Activated CD4-positive, alpha-beta T cell treated with anti-CD3 and anti-CD28 coated beads, Interleukin-2, Interleukin-4, amounts not matched to agents 100 ng/mL and 50 ng/mL, durations not matched to agents 16 hours and 8 hours (primary cell): ENCODE results near the gene FBXW10B.
"Not testable (repeated sequence)": the region's sequence is repeated elsewhere in the genome, so short reads cannot be mapped to it uniquely, and the experiment has no call there.

ENCODE experiments used
- DNase-seq: peaks from one replicate; pipeline ENCODE4 v3.0.0-alpha.2; 2020; ENCODE audit warnings: low spot score

The FBXW10B gene, protein sequence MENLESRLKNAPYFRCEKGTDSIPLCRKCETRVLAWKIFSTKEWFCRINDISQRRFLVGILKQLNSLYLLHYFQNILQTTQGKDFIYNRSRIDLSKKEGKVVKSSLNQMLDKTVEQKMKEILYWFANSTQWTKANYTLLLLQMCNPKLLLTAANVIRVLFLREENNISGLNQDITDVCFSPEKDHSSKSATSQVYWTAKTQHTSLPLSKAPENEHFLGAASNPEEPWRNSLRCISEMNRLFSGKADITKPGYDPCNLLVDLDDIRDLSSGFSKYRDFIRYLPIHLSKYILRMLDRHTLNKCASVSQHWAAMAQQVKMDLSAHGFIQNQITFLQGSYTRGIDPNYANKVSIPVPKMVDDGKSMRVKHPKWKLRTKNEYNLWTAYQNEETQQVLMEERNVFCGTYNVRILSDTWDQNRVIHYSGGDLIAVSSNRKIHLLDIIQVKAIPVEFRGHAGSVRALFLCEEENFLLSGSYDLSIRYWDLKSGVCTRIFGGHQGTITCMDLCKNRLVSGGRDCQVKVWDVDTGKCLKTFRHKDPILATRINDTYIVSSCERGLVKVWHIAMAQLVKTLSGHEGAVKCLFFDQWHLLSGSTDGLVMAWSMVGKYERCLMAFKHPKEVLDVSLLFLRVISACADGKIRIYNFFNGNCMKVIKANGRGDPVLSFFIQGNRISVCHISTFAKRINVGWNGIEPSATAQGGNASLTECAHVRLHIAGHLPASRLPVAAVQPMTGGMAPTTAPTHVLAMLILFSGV

GRCh38 chr17:15619331-15620058 is at the start of gene FBXW10B:
FBXW10B (minus strand) TSS chr17:15619704; CDS start chr17:15619512, 192 bp downstream.
- DNase-seq, result not testable (repeated sequence)

DNA sequence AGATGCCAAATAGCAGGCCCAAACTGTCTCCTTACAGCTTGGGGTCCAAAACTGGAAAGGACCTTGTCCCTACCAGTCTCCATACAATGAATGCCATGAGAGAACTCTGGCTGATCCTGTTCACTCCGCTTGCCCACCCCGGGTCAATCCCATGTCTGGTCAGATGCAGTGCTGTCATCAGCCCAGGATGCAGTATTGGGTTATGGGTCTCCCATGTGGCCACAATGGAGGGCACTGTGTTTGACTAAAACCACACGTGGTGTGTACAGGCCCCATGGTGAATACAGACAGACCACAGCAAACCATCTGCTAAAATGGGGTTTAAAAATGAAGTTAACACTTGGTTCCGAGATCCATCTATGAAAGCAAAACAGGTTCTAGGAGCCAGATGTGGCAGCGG is 44.2 kb upstream of the FBXW10B start:
- DNase-seq, result no peak

DNA sequence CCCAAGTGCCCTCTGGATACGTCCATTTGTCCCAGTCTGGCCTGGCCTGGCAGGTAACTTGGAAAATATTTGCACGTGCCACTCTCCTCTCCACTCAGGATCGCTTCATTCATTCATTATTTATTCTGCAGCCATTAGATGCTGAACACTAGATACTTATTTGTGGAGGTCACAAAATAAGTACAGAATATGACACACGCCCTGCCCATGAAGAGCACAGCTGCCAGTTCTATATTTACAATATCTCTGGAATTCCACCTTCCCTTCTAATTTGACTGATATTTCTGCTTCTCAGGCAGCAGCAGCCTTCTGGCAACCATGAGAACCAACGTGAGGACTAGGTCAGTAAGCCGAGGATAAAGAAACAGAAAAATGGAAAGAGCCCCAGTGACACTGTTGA is 43.7 kb upstream of the FBXW10B start:
- DNase-seq, result no peak

- no peak for DNase-seq
Measured at GRCh38 chr17:15662681-15663080, 43.2 kb upstream of the FBXW10B start.

- no peak for DNase-seq
Measured at GRCh38 chr17:15660077-15660476, 40.6 kb upstream of the FBXW10B start.

GRCh38 chr17:15659663-15660062 is 40.2 kb upstream of the FBXW10B start:
- no peak for DNase-seq

- DNase-seq, result no peak
Measured at GRCh38 chr17:15659236-15659635, 39.7 kb upstream of the FBXW10B start.

DNA sequence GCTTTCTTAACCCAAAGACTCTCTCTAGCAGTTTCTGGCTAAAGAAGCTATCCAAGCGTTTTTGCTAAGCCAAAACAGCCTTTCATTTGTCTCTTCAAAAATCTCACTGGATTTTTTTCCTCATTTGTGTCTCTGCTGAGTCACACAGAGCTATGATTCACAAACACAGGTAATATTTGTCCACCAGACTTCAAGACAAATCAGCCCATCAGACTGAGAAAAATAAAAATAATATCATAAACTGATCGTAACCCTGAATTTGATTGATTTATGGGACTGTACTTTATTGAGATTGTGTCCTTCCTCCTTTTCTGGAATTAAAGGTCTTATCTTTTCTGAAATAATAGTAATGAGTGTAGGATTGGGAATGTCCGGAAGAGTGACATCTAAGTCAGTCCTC is 38.8 kb upstream of the FBXW10B start:
- DNase-seq, result no peak

DNA sequence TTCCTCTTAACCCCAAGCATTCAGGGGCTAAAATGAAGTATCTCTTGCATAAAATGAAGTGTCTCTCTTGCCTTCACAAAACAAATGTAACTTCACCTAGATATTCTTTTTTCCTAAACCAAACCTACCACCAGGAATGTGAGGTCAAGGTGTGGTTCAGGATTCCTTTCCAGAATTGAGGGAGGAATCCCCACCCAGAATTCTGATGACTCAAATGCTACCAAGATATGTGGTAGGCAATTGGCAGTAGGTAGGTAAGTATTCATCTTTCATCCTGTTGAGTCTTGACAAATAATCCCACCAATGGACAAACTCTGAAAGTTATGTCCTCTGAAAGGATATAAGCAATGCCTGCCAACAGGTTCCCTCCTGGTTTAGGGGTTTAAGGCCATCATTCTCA is 38.4 kb upstream of the FBXW10B start:
- no peak for DNase-seq

- DNase-seq, result no peak
Measured at GRCh38 chr17:15654886-15655561, 35.5 kb upstream of the FBXW10B start.

DNA sequence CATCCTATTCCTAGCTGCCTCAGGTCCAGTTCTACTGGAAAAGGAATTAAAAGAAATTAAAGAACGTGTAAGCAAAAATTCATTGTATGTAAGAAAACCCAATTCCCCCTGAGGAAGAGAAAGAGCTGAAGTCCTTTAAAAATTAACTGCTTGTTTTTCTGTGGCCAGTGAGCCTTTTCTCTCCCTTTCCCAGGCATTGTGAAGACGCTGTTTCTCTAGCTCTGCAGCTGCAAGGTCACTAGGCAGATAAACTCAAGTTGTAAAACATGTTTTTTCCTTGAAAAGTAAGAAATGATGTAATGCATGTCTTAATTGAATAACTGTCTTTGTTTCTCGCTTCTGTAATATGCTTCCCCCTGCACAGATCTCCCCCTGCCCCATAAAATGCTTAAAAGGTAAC is 34.9 kb upstream of the FBXW10B start:
- DNase-seq, result not testable (repeated sequence)

- no peak for DNase-seq
Measured at GRCh38 chr17:15652960-15653359, 33.5 kb upstream of the FBXW10B start.

DNA sequence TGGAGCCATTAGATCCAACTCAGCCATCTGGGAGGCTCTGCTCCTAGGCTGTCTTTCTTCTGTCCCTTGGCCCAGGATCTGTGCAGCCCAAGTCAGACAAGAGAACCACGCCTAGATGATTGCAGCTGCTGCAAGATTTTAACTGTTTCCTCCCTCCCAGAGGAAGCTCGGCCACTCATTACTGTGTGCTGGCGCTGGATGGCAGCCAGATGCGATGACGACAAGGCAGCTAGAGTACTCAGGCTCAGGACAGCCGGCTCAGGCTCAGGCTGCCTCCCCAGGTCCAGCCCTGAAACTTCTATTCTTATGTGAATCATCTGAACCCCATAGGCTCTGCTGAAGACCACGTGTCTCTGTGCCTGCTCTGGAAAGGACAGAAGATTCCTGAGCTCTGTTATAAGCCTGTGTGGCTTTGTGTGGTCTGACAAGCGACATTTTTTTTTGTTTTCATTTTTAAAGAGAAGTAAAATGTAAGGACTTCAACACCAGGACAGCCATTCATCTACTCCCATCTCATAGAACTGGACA is 32.1 kb upstream of the FBXW10B start:
- DNase-seq, result peak; percentile 44

GRCh38 chr17:15650741-15651582 is 31.5 kb upstream of the FBXW10B start:
- no peak for DNase-seq

DNA sequence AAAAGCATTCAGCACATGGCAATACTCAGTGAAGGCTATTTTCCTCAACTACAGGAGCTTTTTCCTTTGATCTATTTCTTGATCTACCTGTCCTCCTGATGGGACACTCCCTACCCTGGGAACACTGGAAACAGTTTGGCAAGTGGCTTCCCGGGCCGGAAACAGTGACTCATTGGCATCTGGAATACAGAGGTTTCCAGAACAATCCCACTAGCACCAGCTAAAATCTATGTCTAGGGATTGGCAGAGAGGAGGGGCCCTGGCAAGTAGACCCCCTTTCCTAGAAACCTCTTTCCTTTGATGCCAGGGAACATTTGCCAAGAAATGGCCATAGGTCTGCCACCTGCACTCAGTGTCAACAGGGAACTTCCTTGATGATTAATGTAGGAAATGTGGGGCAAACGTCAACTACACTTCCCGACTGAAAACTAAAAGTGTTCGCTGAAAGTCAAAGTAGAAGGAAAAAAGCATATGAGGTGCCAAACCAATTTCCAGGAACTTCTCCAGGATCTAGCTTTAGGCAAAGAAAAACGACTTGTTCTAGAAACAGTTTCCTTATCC is 30.4 kb upstream of the FBXW10B start:
- no peak for DNase-seq

GRCh38 chr17:15648386-15648785 is 28.9 kb upstream of the FBXW10B start:
- no peak for DNase-seq

- DNase-seq, result peak; percentile 12
Measured at GRCh38 chr17:15645942-15646312, 26.4 kb upstream of the FBXW10B start.

DNA sequence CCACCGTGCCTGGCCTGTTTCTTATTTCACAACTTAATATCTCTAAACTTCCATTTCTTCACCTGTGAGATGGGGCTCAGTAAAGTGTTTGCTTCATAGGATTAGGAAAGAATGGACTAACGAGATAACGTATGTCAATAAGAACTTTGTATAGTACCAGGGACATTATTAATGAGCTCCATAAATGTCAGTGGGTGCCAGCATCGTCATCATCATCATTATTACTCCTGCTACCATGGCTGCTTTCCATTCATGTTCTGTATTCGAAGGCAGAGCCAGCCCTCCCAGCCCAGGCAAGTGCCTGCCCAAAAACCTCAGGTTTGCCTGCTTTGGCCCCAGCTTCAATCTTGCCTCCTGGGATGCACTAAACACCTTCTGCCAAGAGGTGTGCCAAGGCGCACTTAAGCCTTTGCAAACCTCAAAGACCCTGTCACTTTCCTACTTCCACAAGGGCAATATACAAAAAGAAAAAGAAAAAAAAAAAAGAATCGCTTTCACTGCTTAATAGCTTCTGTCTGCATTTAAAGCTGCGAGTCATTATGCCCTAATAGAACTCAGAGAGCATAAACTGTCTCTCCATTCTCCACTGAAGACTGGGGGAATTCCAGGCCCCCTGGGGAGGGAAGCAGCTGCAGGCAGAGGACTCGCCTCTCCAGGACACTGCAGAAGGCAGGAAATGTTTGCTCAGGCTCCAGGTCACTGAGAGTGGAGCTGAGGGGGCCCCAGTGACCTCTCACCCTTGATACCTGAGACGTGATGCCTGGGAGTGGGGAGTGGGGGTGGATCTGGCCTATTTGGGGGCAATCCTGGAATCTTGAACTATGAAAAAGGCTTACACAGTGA is 25.8 kb upstream of the FBXW10B start:
- not testable (repeated sequence) for DNase-seq

- not testable (repeated sequence) for DNase-seq
Measured at GRCh38 chr17:15642505-15643251, 23.2 kb upstream of the FBXW10B start.
